ENCODE results near the gene CLIC1. TPM values are rescaled to one million over a fixed set of nuclear protein-coding genes. Genes with fewer than 3 reads are reported as not detected.

Gene CLIC1
- polyA plus RNA-seq, 1 experiment, result 466 TPM

DNA sequence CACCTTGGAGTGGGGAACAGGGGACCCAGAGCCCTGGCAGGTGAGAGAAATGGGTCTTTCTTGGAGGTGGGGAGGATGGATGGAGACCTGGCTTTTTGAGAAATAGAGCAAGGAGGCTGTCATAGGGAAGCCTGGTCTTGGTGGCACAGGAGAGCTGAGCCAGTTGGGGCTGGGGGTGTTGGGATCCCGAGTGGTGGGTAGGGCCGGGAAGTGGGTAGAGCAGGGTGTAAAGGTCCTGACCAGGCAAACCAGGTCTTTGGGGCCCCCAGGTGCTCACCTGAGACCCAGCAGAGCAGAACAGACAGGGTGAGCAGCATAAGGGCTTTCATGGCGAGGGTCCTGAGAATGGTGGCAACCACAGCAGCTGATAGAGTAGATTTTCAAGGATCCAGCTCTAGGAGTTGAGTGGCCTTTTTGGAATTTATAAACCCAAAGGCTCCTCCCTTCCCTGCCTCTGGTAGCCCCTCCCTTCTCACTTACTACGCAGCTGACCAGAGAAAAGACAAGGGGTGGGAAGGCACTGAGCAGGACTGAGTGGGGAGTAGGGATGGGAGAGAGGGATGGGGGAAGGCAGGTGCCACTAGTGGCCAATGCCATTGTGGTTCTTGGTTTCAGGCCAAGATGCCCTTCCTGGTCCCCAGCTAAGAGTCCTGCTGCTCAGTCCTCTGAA is 14.8 kb downstream of the CLIC1 start, which contains the start of gene LY6G6C:
LY6G6C (minus strand) TSS at position 396 of the 670 bp plus-strand sequence; CDS start at position 329, 67 bp downstream.
- Histone ChIP-seq H3K27me3 (ENCODE audit: control insufficient read depth, insufficient read depth, low read length) (peaks cover 13% of the 10 kb centered on the region), H3K4me3 (ENCODE audit: low read depth, low read length) (no peak within 1 kb of the TSS), H3K9me3 (ENCODE audit: control insufficient read depth, insufficient read depth, low read length) (no peaks in the 10 kb centered on the region; the same call in 1 of the 2 replicates), H3K27ac (ENCODE audit: low read depth, low read length) (no peak within 1 kb of the TSS)
- no peak for DNase-seq (ENCODE audit: low read depth, low spot score)
- TF ChIP-seq, protein P1, sequence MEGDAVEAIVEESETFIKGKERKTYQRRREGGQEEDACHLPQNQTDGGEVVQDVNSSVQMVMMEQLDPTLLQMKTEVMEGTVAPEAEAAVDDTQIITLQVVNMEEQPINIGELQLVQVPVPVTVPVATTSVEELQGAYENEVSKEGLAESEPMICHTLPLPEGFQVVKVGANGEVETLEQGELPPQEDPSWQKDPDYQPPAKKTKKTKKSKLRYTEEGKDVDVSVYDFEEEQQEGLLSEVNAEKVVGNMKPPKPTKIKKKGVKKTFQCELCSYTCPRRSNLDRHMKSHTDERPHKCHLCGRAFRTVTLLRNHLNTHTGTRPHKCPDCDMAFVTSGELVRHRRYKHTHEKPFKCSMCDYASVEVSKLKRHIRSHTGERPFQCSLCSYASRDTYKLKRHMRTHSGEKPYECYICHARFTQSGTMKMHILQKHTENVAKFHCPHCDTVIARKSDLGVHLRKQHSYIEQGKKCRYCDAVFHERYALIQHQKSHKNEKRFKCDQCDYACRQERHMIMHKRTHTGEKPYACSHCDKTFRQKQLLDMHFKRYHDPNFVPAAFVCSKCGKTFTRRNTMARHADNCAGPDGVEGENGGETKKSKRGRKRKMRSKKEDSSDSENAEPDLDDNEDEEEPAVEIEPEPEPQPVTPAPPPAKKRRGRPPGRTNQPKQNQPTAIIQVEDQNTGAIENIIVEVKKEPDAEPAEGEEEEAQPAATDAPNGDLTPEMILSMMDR (IDR thresholded peaks at IDR 0.05; ENCODE audit: low read depth, low read length), result no peak
- POLR2A ChIA-PET, result interaction anchor here (0.5 kb wide), 1 partner anchor 12 kb away, joined by 3 read pairs; no protein-coding TSS in a partner anchor
- CTCF ChIA-PET, result no interaction called here

DNA sequence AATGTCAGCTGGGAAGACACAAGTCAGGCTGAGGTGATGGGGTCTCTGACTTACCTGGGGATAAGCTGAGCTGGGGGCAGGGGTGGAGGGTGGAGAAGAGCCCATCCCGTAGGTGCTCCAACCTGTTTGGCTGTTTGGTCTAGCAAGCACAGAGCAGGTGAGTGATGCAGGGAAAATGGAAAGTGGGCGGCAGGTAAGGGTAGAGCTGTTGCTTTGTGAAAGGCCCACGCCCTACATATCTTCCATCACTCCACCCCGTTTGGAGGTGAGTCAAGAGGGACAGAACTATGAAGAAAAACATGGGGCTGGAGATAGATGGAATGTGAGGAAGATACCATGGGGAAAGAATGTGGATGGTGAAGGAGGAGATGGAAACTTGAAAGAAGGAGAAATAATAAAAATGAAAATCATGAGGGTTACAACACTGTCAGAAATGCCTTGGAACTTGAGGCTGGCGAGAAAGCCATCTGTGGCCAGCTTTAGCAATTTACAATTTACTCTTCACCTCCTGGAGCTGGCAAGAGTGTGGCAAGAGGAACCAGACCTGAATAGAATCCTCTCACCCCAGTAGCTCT is 16.0 kb downstream of the CLIC1 start:
- CTCF ChIA-PET, result interaction anchor here (0.7 kb wide), 1 partner anchor 9 kb away, joined by 3 read pairs; no protein-coding TSS in a partner anchor
- DNase-seq (ENCODE audit: low read depth, low spot score), result no peak
- POLR2A ChIA-PET, result interaction anchor here (0.6 kb wide), 1 partner anchor 107 kb away, joined by 3 read pairs; the partner anchor contains the start of gene HSPA1B
- no peak overlapping the region for H3K4me3 ChIP-seq (ENCODE audit: low read depth, low read length)
- no peak overlapping the region for H3K27ac ChIP-seq (ENCODE audit: low read depth, low read length)
- peaks cover 15% of the 10 kb centered on the region for H3K27me3 ChIP-seq (ENCODE audit: control insufficient read depth, insufficient read depth, low read length)
- H3K9me3 ChIP-seq (ENCODE audit: control insufficient read depth, insufficient read depth, low read length), result no peaks in the 10 kb centered on the region; the same call in 1 of the 2 replicates
- TF ChIP-seq, protein P1 (IDR thresholded peaks at IDR 0.05; ENCODE audit: low read depth, low read length), result no peak

DNA sequence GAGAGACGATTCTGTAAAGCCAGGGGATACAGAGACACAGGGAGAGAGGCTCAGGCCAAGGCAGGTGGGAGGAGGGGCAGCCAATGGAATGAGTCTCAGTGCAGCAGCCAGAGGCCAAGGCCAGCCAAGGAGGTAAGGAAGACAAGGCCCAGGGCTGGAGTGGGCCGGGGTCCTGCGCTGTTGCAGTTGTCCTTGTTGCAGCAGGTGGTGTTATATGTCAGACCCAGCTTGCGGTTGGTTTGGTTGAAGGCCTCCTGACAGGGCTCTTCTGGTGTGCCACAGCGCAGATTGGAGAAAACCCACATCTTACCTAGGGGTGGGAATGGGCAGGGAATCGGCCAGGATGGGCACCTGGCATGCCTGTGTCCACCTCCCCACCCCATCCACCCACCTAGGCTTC is 17.3 kb downstream of the CLIC1 start:
- H3K4me3 ChIP-seq (ENCODE audit: low read depth, low read length), result no peak overlapping the region
- ChIA-PET CTCF (no interaction called here), POLR2A (no interaction called here)
- no peak for DNase-seq (ENCODE audit: low read depth, low spot score)
- TF ChIP-seq, protein P1 (IDR thresholded peaks at IDR 0.05; ENCODE audit: low read depth, low read length), result no peak
- peaks cover 22% of the 10 kb centered on the region for H3K27me3 ChIP-seq (ENCODE audit: control insufficient read depth, insufficient read depth, low read length)
- no peak overlapping the region for H3K27ac ChIP-seq (ENCODE audit: low read depth, low read length)
- H3K9me3 ChIP-seq (ENCODE audit: control insufficient read depth, insufficient read depth, low read length), result no peaks in the 10 kb centered on the region; the same call in 1 of the 2 replicates

DNA sequence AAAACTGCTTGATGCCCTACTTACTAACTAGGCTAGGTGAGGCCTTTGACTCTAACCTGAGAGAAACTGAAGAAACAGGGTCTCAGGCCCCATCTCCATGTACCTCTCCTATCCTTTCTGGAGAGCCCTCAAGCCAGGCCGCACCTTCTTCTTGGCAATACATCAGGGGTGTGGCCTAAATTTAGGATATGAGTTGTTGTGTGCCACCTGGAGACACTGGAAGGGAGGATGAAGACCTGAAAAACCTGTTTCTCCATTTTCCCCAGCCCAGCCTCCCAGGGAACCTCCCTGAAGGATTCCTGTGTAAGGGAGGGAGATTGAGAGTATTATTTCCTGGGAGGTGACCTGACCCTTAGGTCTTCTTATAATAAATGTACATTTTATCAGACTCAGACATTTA is 18.1 kb downstream of the CLIC1 start:
- Histone ChIP-seq H3K4me3 (ENCODE audit: low read depth, low read length) (no peak overlapping the region), H3K9me3 (ENCODE audit: control insufficient read depth, insufficient read depth, low read length) (no peaks in the 10 kb centered on the region), H3K27ac (ENCODE audit: low read depth, low read length) (no peak overlapping the region), H3K27me3 (ENCODE audit: control insufficient read depth, insufficient read depth, low read length) (peaks cover 25% of the 10 kb centered on the region)
- TF ChIP-seq, protein P1 (IDR thresholded peaks at IDR 0.05; ENCODE audit: low read depth, low read length), result no peak
- CTCF ChIA-PET, result no interaction called here
- no peak for DNase-seq (ENCODE audit: low read depth, low spot score)
- POLR2A ChIA-PET, result no interaction called here
